GM21723 (cell line): ENCODE measurements around the gene MBP.
A peak's percentile ranks its signal among the peaks of the same experiment; 100 is the strongest.

Experiments
- ATAC-seq: cut with Tn5 transposase; IDR thresholded peaks from one replicate; pipeline ENCODE4 v1.9.1; 2021; ENCODE audit warnings: mild to moderate bottlenecking, moderate library complexity; ENCODE audit not compliant: unreplicated experiment

Gene MBP

GRCh38 chr18:77135339-77136075 lies 2.9 kb upstream of the MBP start:
- ATAC-seq = no peak

GRCh38 chr18:77134611-77135010 lies 2.0 kb upstream of the MBP start:
- no peak for ATAC-seq

GRCh38 chr18:77133835-77134496 lies 1.4 kb upstream of the MBP start:
- ATAC-seq = no peak

- no peak for ATAC-seq
Observed at GRCh38 chr18:77133051-77133834, 660 bp upstream of the MBP start.

- ATAC-seq = peak; percentile 63
Observed at GRCh38 chr18:77131652-77132368, 773 bp downstream of the MBP start.

- no peak for ATAC-seq
Observed at GRCh38 chr18:77131100-77131651, 1.4 kb downstream of the MBP start.

- ATAC-seq = no peak
Observed at GRCh38 chr18:77130229-77131099, 2.1 kb downstream of the MBP start.

- ATAC-seq = no peak
Observed at GRCh38 chr18:77129150-77129551, 3.4 kb downstream of the MBP start.

- ATAC-seq = peak; percentile 21
Observed at GRCh38 chr18:77127769-77128671, 4.6 kb downstream of the MBP start.

- peak; percentile 65 for ATAC-seq
Observed at GRCh38 chr18:77124452-77124922, 8.1 kb downstream of the MBP start.

GRCh38 chr18:77123320-77124231 lies 9.0 kb downstream of the MBP start:
- ATAC-seq = no peak

GRCh38 chr18:77121523-77121922 lies 11.1 kb downstream of the MBP start:
- ATAC-seq = no peak

- no peak for ATAC-seq
Observed at GRCh38 chr18:77119851-77120491, 12.6 kb downstream of the MBP start.

GRCh38 chr18:77119101-77119850 lies 13.3 kb downstream of the MBP start:
- no peak for ATAC-seq

- ATAC-seq = no peak
Observed at GRCh38 chr18:77118256-77119090, 14.1 kb downstream of the MBP start.
